Neural cell (in vitro differentiated cells): ENCODE measurements around the gene UNC79.

ENCODE experiments used
- CTCF ChIP-seq: fragments of 450-650 bp; IDR thresholded peaks from 2 replicates; pipeline ENCODE4 v1.5.1; 2014; ENCODE audit warnings: antibody characterized with exemption, mild to moderate bottlenecking, moderate library complexity; ENCODE audit not compliant: poor library complexity, severe bottlenecking
- EP300 ChIP-seq: fragments of 450-650 bp; conservative IDR thresholded peaks from 2 replicates; pipeline ENCODE4 v1.6.1; 2014; ENCODE audit warnings: antibody characterized with exemption, mild to moderate bottlenecking, moderate library complexity; ENCODE audit not compliant: poor library complexity, severe bottlenecking
- EZH2 ChIP-seq: fragments of 200-600, 300-800 bp; shearing (Covaris generic), sonication (generic); IDR thresholded peaks from 2 replicates; pipeline ENCODE4 v1.6.1; 2014; ENCODE audit warnings: antibody characterized with exemption, low read length, borderline replicate concordance, mild to moderate bottlenecking; ENCODE audit not compliant: insufficient read depth, poor library complexity, severe bottlenecking
- POLR2AphosphoS5 ChIP-seq: IDR thresholded peaks from 2 replicates; pipeline ENCODE4 v1.6.1; 2012
- SMC3 ChIP-seq: fragments of 450-650 bp; conservative IDR thresholded peaks from 2 replicates; pipeline ENCODE4 v1.6.1; 2014; ENCODE audit warnings: antibody characterized with exemption, mild to moderate bottlenecking, moderate library complexity; ENCODE audit not compliant: poor library complexity

GRCh38 chr14:93549595-93549994 is 118.9 kb downstream of the UNC79 start:
- no peak for TF ChIP-seq CTCF
- TF ChIP-seq EZH2, result no peak
- TF ChIP-seq POLR2AphosphoS5, result no peak
- TF ChIP-seq EP300, result no peak
- TF ChIP-seq SMC3, result no peak
